ENCODE data around the gene CHRNB1. TPM values are rescaled to one million over a fixed set of nuclear protein-coding genes. Genes with fewer than 3 reads are reported as not detected.

CHRNB1 gene, protein sequence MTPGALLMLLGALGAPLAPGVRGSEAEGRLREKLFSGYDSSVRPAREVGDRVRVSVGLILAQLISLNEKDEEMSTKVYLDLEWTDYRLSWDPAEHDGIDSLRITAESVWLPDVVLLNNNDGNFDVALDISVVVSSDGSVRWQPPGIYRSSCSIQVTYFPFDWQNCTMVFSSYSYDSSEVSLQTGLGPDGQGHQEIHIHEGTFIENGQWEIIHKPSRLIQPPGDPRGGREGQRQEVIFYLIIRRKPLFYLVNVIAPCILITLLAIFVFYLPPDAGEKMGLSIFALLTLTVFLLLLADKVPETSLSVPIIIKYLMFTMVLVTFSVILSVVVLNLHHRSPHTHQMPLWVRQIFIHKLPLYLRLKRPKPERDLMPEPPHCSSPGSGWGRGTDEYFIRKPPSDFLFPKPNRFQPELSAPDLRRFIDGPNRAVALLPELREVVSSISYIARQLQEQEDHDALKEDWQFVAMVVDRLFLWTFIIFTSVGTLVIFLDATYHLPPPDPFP
- polyA plus RNA-seq (ENCODE audit: insufficient read length in 12 of 12): 10 to 100 TPM in 11 of 12 donors, not detected in 1; 35.1 to 91.7 (median 79.7) TPM
- long read RNA-seq, donor 1, partial matches to known transcripts: 0 of 3 reads
- long read RNA-seq, donor 1, other reads (novel, unspliced or antisense): 0 of 3 reads
- long read RNA-seq, donor 2, transcript CHRNB1-201 (11 exons, 2,557 nt): major isoform, 20 of 25 reads
- long read RNA-seq, donor 2, partial matches to known transcripts: 0 of 25 reads
- long read RNA-seq, donor 2, other reads (novel, unspliced or antisense): 0 of 25 reads
- long read RNA-seq, donor 3, partial matches to known transcripts: 0 of 4 reads
- long read RNA-seq, donor 3, other reads (novel, unspliced or antisense): 0 of 4 reads
- long read RNA-seq, donor 4, partial matches to known transcripts: 0 of 2 reads
- long read RNA-seq, donor 4, other reads (novel, unspliced or antisense): 0 of 2 reads
- long read RNA-seq, donor 5, transcript CHRNB1-201 (11 exons, 2,557 nt): major isoform, 19 of 36 reads
- long read RNA-seq, donor 5, partial matches to known transcripts: 12 of 36 reads
- long read RNA-seq, donor 5, other reads (novel, unspliced or antisense): 0 of 36 reads
- long read RNA-seq, donor 6, transcript CHRNB1-201 (11 exons, 2,557 nt): major isoform, 9 of 12 reads
- long read RNA-seq, donor 6, partial matches to known transcripts: 0 of 12 reads
- long read RNA-seq, donor 6, other reads (novel, unspliced or antisense): 0 of 12 reads
- long read RNA-seq, donor 7, transcript CHRNB1-201 (11 exons, 2,557 nt): major isoform, 5 of 25 reads
- long read RNA-seq, donor 7, partial matches to known transcripts: 17 of 25 reads
- long read RNA-seq, donor 7, other reads (novel, unspliced or antisense): 0 of 25 reads
- long read RNA-seq, donor 8, transcript CHRNB1-201 (11 exons, 2,557 nt): major isoform, 15 of 27 reads
- long read RNA-seq, donor 8, partial matches to known transcripts: 6 of 27 reads
- long read RNA-seq, donor 8, other reads (novel, unspliced or antisense): 0 of 27 reads
- long read RNA-seq, donor 9, partial matches to known transcripts: 20 of 26 reads
- long read RNA-seq, donor 9, other reads (novel, unspliced or antisense): 0 of 26 reads
- long read RNA-seq, donor 10, transcript CHRNB1-201 (11 exons, 2,557 nt): major isoform, 16 of 40 reads
- long read RNA-seq, donor 10, partial matches to known transcripts: 20 of 40 reads
- long read RNA-seq, donor 10, other reads (novel, unspliced or antisense): 0 of 40 reads
- long read RNA-seq, donor 11, transcript CHRNB1-201 (11 exons, 2,557 nt): major isoform, 14 of 18 reads
- long read RNA-seq, donor 11, partial matches to known transcripts: 0 of 18 reads
- long read RNA-seq, donor 11, other reads (novel, unspliced or antisense): 0 of 18 reads

DNA sequence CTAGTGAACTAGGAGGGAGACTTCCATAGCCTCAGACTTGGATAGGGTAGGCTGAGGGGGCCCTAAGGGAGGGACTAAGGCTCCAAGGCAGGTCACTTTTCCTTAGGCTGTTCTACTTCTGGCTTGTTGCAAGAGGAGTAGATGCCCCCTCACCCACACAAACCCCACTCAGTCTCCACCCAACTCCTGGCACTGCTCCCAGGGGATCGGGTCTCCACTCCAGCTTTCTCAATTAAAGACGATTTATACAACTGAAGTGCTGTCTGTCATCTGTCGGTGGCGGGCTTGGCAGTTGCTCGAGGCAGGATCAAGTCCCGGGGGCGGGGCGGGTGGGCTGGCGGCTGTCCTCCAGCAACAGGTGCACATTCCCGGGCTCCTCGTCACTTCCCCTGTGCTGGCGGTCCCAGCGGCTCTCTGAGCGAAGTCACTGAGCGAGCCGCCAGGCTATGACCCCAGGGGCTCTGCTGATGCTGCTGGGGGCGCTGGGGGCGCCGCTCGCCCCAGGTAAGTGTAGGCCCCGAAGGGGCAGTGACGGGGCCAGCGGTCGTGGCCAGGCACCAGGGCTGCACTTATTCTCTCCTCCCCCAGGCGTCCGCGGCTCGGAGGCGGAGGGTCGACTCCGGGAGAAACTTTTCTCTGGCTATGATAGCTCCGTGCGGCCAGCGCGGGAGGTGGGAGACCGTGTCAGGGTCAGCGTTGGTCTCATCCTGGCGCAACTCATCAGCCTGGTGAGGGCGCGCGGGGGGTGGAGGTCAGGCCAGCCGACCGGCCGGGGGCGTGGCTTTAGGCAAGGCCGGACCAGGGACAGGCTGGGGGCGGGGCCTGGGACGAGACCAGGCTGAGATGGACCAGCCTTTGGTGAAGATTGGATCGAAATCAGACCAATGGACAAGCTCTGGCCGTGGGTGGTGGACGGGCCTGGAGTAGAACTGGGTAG is at the start of gene CHRNB1:
Gene CHRNB1 (plus strand): TSS at position 380 of the 937 bp plus-strand sequence. CDS start 67 bp downstream, at position 447.
- DNase-seq: no peak

DNA sequence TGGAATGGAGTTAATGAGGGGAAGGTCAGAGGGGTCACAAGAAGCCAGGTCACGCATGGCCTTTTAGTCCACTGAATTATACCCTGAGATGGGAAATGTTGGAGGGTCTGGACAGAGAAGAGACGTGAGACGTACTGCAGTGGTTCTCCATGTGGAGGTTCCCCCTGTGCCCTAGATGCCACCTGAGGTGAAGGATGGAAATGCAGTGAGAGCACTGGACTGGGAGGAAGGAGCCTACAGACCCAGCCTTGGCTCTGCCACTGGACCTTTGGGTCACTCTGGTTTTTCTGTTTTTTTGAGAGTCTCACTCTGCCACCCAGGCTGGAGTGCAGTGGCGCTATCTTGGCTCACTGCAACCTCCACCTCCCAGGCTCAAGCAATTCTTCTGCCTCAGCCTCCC is 48.7 kb upstream of the CHRNB1 start:
- DNase-seq: no peak

DNA sequence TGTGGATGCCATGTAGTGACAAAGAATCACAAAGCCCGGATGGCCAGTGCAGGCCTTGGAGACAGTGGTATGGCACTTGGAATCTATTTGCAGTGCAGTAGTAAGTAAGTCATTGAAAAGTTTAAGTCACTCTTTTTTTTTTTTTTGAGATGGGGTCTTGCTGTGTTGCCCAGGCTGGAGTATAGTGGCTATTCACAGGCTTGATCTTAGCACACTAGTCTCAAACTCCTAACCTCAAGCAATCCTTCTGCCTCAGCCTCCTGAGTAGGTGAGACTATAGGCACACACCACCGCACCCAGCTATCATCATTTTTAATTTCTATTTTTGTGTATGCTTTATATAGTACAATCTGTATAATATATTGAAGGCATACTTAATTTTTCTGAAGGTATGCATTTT is 46.2 kb upstream of the CHRNB1 start:
- no peak for DNase-seq

DNA sequence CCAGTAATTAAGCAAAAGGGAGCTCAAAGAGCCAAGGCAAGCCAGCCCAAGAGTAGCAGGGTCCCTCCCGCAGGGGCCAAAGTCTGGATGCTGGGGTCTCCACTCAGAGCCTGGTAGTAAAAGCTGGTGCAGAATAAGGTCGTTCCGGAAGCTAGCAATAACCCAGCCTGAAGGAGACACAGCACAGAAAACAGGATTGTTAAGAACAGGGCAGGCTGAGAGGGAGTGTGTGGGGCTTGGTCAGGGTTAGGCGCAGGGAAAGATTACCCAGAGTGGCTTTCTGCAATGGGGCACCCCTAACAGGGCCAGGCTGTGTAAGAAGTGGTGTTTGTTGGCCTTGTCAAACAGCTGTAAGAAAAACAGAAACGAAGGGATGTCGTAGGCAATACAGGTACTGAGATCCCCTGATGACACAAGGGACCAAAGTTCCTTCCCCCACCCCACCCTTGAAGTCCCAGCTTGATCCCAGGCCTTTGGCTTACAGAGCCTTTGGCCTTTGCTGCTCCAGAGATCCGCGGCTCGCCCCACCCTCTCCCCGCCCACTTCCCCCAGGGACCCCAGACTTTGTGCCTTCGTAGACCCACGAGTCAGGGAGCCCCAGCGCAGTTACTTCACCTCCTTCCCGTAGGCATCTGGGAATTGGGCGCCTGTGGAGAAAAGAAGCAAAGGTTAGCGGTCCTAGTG is 41.7 kb upstream of the CHRNB1 start:
- DNase-seq: peak; percentile 54

GRCh38 chr17:7403727-7403976 is 41.2 kb upstream of the CHRNB1 start:
- DNase-seq: no peak

DNA sequence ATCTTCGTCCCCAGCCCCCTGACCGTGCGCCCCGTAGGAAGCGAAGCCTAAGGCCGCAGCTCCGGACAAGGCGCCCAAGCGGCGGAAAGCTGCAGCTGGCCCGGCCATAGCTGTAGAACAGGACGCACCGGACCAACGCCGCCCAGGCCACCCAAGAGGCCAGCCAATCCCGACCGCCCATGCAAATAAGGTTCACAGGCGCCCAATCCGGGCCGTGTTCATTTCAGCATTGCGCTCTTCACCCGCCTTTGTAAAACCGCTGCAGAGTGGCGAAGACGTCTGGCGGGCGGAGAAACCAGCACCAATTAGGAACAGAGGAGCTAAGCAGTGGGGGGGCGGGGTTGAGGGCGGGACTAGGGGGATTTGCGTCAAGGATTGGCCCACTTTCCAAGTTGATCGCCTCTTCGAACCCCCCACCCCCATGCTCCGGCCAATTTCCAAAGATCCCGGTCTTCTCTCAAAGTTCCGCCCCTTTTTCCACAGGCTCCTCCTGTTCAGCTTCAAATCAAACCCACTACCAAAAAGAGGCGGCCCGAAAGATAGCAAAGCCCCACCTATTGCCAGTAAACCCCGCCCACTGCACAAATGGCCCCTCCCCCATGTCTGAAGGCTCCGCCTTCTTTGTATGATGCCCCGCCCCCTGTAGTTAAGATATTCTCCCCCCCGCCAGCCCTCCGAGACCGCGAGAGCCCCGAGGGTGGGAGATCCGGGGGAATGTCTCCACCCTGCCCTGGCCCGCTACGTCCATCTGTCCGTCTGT is 40.7 kb upstream of the CHRNB1 start, which contains the start of gene TMEM256:
Gene TMEM256 (minus strand): TSS at position 121 of the 760 bp plus-strand sequence. CDS start 13 bp downstream, at position 108.
- peak; percentile 99 for DNase-seq

GRCh38 chr17:7404737-7405349 is 40.0 kb upstream of the CHRNB1 start:
- peak; percentile 61 for DNase-seq

DNA sequence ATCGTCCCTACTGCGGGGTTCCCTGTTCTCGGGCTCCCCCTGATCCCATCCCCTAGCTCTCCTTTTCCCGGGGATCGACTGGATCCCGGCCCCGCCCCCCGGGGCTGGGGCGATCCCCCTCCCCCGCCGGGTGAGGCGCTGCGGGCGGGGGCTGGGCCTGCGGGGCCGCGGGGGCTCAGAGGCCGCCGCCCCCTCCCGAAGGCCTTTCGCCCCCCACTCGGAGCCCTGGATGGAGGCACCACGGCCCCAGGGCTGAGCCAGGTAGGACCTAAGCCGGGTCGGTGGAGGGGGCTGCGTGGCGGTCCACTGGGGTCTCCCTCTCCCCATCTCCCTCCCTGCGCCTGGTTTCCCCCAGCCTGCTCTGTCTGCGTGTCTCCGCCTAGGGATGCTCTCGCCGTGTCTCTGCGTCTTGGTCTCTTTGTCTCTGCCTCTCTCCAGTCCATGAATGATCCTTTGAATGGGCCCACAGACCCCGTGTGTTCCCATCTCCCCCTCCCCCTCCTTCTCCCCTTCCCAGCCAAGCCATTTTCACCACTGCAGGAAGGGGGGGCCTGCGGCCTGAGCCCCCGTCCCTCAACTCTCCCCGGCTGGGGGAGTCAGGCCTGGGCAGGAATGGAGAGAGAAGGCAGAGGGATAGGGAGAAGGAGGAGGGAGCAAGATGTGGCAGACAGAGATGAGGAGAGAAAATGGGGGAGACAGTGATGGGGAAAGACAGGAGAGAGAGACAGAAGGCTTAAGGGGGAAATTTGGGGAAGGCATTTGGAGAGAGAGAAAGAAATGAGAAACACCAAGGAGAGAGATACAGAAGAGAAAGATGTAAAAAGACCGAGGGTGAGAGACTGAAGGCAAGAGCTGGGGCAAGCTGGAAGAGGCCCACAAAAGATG is 39.3 kb upstream of the CHRNB1 start:
- peak; percentile 59 for DNase-seq

DNA sequence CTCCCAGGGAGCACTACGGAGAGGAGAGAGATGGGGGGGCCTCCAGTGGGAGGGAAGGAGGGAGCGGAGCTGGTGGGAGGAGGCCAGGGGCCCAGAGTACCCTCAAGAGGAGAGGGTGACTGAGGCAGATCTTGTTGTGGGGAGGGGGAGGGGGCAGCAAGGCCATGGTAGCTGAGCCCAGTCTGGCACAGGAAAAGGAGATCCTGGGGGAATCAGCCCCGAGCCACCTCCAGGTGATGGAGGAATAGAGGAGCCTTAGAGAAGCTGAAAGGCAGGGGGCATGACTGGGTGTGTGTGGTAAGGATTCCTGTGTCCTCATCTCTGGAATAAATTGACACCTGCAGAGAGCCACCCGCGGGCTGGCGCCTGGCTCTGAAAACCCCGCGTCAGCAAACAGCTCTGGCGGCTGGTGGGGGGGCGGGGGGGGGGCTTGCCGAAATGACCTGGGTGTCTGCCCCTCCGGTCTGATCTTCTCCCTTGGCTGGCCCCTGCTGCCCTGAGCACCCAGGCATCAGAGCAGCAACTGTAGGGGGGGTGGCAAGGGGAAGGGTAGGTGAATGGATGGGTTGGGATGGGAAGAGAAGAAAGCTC is 38.5 kb upstream of the CHRNB1 start:
- DNase-seq: no peak

GRCh38 chr17:7407082-7407481 is 37.8 kb upstream of the CHRNB1 start:
- no peak for DNase-seq

DNA sequence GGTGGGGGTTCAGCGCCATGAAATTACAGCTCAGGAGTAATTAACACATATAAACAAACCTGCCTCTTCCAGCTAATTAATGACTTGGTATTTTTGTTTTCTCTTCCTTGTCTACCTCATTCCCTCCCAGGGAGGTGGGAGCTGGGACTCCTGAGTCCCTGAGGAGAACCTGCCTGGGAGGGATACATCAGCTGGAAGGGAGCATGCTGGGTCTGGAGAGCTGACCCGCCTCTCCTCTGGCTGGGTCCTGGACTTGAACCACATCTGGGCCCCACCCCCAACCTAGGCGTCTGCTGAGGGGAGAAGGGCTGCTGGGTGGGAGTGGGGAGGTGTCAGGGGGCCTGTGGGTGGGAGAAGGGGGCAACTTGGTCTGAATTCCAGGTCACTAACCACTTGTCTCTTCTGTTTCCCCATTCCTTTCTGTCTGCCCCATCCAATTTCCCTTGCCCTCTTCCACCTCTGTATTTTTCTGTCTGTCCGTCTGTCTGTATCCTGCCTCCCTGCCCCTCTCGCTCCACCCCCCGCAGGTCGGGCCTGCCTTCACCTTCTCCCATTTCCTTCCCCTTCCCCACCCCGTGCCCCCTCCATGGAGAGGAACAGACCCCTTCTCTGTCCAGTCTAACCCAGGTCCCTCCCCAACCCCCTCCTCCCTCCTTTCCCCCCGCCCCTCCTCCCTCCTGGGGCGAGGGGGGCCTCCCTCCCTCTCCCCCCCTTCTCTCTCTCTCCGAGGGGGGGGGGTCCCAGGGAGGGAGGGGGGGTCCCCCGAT is 37.2 kb upstream of the CHRNB1 start, which contains the start of gene NLGN2:
Gene NLGN2 (plus strand): TSS at position 361 of the 767 bp plus-strand sequence. CDS start 411 bp downstream, outside the sequence.
- no peak for DNase-seq

DNA sequence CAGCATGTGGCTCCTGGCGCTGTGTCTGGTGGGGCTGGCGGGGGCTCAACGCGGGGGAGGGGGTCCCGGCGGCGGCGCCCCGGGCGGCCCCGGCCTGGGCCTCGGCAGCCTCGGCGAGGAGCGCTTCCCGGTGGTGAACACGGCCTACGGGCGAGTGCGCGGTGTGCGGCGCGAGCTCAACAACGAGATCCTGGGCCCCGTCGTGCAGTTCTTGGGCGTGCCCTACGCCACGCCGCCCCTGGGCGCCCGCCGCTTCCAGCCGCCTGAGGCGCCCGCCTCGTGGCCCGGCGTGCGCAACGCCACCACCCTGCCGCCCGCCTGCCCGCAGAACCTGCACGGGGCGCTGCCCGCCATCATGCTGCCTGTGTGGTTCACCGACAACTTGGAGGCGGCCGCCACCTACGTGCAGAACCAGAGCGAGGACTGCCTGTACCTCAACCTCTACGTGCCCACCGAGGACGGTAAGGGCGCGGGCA is 36.6 kb upstream of the CHRNB1 start:
- DNase-seq: no peak

DNA sequence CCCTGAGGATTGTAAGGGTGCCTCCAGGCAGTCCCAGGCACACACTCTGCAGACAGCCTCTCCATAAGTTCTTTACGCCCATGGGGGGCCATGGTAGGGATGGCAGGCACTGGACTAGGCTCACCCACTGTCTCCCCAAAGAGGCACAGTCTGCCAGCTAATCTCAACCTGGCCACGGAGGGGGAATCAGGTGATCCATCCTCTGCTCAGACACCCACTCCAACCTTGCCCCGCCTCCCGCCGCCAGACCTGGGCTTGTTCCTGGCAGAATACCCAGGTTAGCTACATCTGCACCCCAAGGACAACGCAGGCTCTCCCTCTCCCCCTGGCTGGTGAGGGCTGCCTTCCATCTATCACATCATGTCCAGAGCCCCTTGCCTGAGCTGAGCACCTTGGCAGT is 36.0 kb upstream of the CHRNB1 start:
- DNase-seq: no peak

- DNase-seq: no peak
These were observed 35.1 kb upstream of the CHRNB1 start for GRCh38 chr17:7409716-7410115.

Measured in muscle of arm (tissue), 14 donors.